Spleen (tissue), 11 donors: Measurements from ENCODE around the gene HMCN1. TPM values are rescaled to one million over a fixed set of nuclear protein-coding genes. Genes with fewer than 3 reads are reported as not detected.

Experiments
- DNase-seq: peaks from one replicate; pipeline ENCODE4 v3.0.0-alpha.2; 2020
- H3K27ac ChIP-seq, 8 donors: fragments of 200-600 bp; sonication (generic) in 7 of 8; 1 replicate in 4 of 8; 2 replicates in 4 of 8; pipeline versions ENCODE4 v1.5.0 to v1.8.0; 2016 to 2021; ENCODE audit warnings: inconsistent platforms in 4 of 8, mild to moderate bottlenecking in 4 of 8, moderate library complexity in 1 of 8
- H3K27me3 ChIP-seq, 7 donors: fragments of 200-600 bp; sonication (generic) in 6 of 7; replicated peaks in 1 of 7; 1 replicate in 4 of 7; 2 replicates in 3 of 7; pipeline versions ENCODE4 v1.5.0 to v1.8.0; 2016 to 2021; ENCODE audit warnings: inconsistent platforms in 3 of 7, mild to moderate bottlenecking in 1 of 7
- H3K36me3 ChIP-seq, 6 donors: fragments of 200-600 bp; sonication (generic) in 5 of 6; 1 replicate in 4 of 6; 2 replicates in 2 of 6; pipeline versions ENCODE4 v1.5.0 to v1.8.0; 2016 to 2021; ENCODE audit warnings: inconsistent platforms in 2 of 6
- H3K4me1 ChIP-seq, 6 donors: fragments of 200-600 bp; sonication (generic) in 5 of 6; 1 replicate in 3 of 6; 2 replicates in 3 of 6; pipeline versions ENCODE4 v1.5.0 to v1.8.0; 2016 to 2021; ENCODE audit warnings: inconsistent platforms in 3 of 6
- H3K4me3 ChIP-seq, 8 donors: fragments of 200-600 bp; sonication (generic) in 7 of 8; 1 replicate in 4 of 8; 2 replicates in 4 of 8; pipeline versions ENCODE4 v1.5.0 to v1.8.0; 2016 to 2021; ENCODE audit warnings: inconsistent platforms in 4 of 8, mild to moderate bottlenecking in 4 of 8, moderate library complexity in 2 of 8
- H3K9me3 ChIP-seq, 8 donors: fragments of 200-600 bp; sonication (generic) in 7 of 8; 1 replicate in 4 of 8; 2 replicates in 4 of 8; pipeline versions ENCODE4 v1.5.0 to v1.8.0; 2016 to 2021; ENCODE audit warnings: inconsistent platforms in 4 of 8
- POLR2A ChIP-seq, 3 donors: fragments of 450-650 bp; IDR thresholded peaks; one replicate each; pipeline ENCODE4 v1.5.1; 2017; ENCODE audit warnings: antibody characterized with exemption in 3 of 3, mild to moderate bottlenecking in 1 of 3
- POLR2AphosphoS5 ChIP-seq, 3 donors: sonication (generic); formaldehyde crosslinking; IDR thresholded peaks; one replicate each; pipeline ENCODE4 v1.5.1; 2017; ENCODE audit warnings: antibody characterized with exemption in 3 of 3
- WGBS, 5 donors: extraction: QIAGEN DNeasy Blood & Tissue Kit in 3 of 5; methylation state at CpG; one replicate each; pipeline versions ENCODE4 v1.1.5 to v1.1.7; 2013 to 2018; 5-methylcytosine and 5-hydroxymethylcytosine counted together
- intact Hi-C: fragments of 100-400 bp; cut with DNase I; formaldehyde crosslinking; loops from one replicate; pipeline ENCODE4 v1.15.0; 2023; ENCODE audit warnings: low total_unique reads
- polyA plus RNA-seq, 3 donors: library from polyadenylated mRNA; stranded (reverse); fragments of 200-250 nt; gene quantifications; one replicate each; pipeline ENCODE4 v1.2.1, GENCODE V29; 2013
- total RNA-seq, 7 donors: library from RNA; depleted of rRNA in 3 of 7; stranded (reverse); fragments of >200 nt in 3 of 7; fragmentation: NEBNext Ultra II Directional in 4 of 7; extraction: Animal tissue kit (Norgen Biotek cat#: 25700) in 4 of 7; gene quantifications; one replicate each; pipeline versions ENCODE4 v1.1.0 to v1.2.1, GENCODE V29; 2016 to 2021
- TF ChIP-seq, protein P1 (sequence below), 11 experiments: fragments of 200-600 bp in 7 of 11; fragments of 450-650 bp in 4 of 11; sonication (generic) in 4 of 11; IDR thresholded peaks in 8 of 11; conservative IDR thresholded peaks in 3 of 11; 1 replicate in 7 of 11; 2 replicates in 4 of 11; pipeline versions ENCODE4 v1.4.0 to v1.8.0; 2016 to 2021; ENCODE audit warnings: antibody characterized with exemption in 11 of 11, inconsistent platforms in 4 of 11, mild to moderate bottlenecking in 1 of 11
- donor health status: healthy with polysubstance abuse.
- donor health status: DM: no; HTN: no; CAD: no; lungs with moderate emphysema.
- donor health status: DM: no; HTN: no; CAD: no.
- donor health status: Bipolar disorder and iron deficiency.
- donor health status: healthy.
- donor health status: DM: no; HTN: no; CAD: no.
- donor health status: DM: yes; HTN: yes; CAD: no.

Gene HMCN1
- total and polyA plus RNA-seq, 10 donors, result 1.2 to 28.8 (median 19.9) TPM

DNA sequence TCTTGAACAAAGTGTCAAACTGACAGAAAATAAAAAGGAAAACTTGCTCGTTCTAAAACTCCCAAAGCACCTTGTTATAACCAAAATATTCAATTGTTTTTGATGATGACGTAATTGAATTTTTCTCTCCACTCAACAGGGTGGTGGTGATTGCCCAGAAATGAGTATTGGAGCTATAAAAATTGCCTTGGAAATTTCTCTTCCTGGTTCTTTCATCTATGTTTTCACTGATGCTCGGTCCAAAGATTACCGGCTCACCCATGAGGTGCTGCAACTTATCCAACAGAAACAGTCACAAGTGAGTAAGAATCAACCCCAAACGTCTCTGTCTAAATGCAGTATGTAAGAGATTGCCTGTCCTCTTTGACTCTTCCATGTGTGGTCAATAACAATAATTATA, 130.1 kb downstream of the HMCN1 start:
- Histone ChIP-seq H3K27ac (no peak overlapping the region), H3K4me1 (no peaks in the 10 kb centered on the region), H3K9me3 (no peaks in the 10 kb centered on the region), H3K36me3 (no peaks in the 10 kb centered on the region), H3K27me3 (no peaks in the 10 kb centered on the region), H3K4me3 (no peak overlapping the region)
- WGBS, 5 donors, result 88 to 95% (median 90%) methylated on average over 5 of the region's 5 CpGs
- no peak for TF ChIP-seq POLR2A (IDR thresholded peaks at IDR 0.05)
- TF ChIP-seq POLR2AphosphoS5 (IDR thresholded peaks at IDR 0.05), result no peak
- TF ChIP-seq, protein P1, sequence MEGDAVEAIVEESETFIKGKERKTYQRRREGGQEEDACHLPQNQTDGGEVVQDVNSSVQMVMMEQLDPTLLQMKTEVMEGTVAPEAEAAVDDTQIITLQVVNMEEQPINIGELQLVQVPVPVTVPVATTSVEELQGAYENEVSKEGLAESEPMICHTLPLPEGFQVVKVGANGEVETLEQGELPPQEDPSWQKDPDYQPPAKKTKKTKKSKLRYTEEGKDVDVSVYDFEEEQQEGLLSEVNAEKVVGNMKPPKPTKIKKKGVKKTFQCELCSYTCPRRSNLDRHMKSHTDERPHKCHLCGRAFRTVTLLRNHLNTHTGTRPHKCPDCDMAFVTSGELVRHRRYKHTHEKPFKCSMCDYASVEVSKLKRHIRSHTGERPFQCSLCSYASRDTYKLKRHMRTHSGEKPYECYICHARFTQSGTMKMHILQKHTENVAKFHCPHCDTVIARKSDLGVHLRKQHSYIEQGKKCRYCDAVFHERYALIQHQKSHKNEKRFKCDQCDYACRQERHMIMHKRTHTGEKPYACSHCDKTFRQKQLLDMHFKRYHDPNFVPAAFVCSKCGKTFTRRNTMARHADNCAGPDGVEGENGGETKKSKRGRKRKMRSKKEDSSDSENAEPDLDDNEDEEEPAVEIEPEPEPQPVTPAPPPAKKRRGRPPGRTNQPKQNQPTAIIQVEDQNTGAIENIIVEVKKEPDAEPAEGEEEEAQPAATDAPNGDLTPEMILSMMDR (IDR thresholded peaks at IDR 0.05 in 8 of 11, conservative IDR thresholded peaks at IDR 0.05 in 3 of 11), result no peak
- DNase-seq, result no peak
- intact Hi-C loops, result no loop called here

DNA sequence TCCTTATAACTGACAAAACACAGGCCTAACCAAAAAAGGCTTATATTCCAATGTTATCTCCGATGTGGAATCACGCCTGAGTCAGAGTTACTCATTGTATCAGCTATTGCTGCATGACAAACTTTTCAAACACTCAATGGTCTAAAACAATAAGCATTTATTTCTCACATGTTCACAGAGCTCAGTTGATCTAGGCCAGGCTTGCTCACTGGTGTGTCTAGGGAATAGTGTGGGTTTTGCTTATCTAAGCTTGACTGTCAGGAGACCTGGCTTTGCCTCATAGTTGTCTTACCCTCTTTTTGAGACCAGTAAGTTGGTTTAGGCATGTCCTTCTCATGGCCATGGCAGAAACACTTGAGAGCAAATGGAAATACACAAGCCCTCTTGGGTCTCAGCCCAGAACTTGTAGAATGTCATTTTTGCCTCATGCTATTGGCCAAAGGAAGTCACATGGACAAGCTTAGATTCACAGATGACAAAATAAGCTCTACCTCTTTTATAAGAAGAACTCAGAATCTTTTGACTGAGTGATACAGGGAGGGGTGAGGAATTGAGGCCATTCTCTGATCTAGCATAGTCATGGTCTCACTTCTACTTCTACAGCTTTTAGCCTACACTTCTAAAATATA, 130.8 kb downstream of the HMCN1 start:
- Histone ChIP-seq H3K27me3 (no peaks in the 10 kb centered on the region), H3K4me3 (no peak overlapping the region), H3K9me3 (no peaks in the 10 kb centered on the region), H3K36me3 (no peaks in the 10 kb centered on the region), H3K27ac (no peak overlapping the region), H3K4me1 (no peaks in the 10 kb centered on the region)
- intact Hi-C loops, result no loop called here
- WGBS, 5 donors, result 86 to 98% (median 94%) methylated on average over 2 of the region's 2 CpGs
- DNase-seq, result no peak
- no peak for TF ChIP-seq POLR2AphosphoS5 (IDR thresholded peaks at IDR 0.05)
- TF ChIP-seq, protein P1 (IDR thresholded peaks at IDR 0.05 in 8 of 11, conservative IDR thresholded peaks at IDR 0.05 in 3 of 11), result no peak
- no peak for TF ChIP-seq POLR2A (IDR thresholded peaks at IDR 0.05)

- H3K36me3 ChIP-seq, result no peaks in the 10 kb centered on the region
- no peaks in the 10 kb centered on the region for H3K27me3 ChIP-seq
- no peaks in the 10 kb centered on the region for H3K9me3 ChIP-seq
- H3K27ac ChIP-seq, result no peak overlapping the region
- no peak for DNase-seq
- no peaks in the 10 kb centered on the region for H3K4me1 ChIP-seq
- intact Hi-C loops, result no loop called here
- TF ChIP-seq POLR2A (IDR thresholded peaks at IDR 0.05) (no peak), POLR2AphosphoS5 (IDR thresholded peaks at IDR 0.05) (no peak)
- TF ChIP-seq, protein P1 (IDR thresholded peaks at IDR 0.05 in 8 of 11, conservative IDR thresholded peaks at IDR 0.05 in 3 of 11), result no peak
- no peak overlapping the region for H3K4me3 ChIP-seq
- 84 to 97% (median 92%) methylated on average over 2 of the region's 2 CpGs for WGBS, 5 donors
These were observed 135.4 kb downstream of the HMCN1 start for GRCh38 chr1:185869590-185869989.

DNA sequence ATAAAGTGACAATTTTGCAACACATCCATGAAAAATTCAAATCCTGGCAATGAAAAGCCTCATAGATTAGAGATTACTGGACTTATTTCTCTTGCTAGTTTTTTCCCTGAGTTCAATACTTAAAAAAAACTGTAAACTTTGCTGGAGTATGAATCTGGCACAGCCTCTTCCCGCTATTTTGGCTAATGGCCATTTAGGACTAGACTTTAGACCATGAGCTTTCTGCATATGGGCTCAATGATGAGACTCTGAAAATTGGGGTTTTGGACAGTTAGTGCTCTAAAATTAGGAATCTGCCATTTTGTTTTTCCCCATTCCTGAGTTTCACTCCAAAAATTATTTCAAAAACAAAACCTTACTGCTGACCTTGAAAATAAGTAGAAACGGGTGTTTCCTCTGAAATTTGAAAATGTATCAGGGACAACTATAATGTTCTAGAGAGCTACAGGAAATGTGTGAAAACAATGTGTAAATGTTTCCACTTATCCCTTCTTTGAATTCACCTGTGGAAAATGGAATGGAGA, 137.5 kb downstream of the HMCN1 start:
- TF ChIP-seq POLR2AphosphoS5 (IDR thresholded peaks at IDR 0.05), result no peak
- TF ChIP-seq, protein P1 (IDR thresholded peaks at IDR 0.05 in 8 of 11, conservative IDR thresholded peaks at IDR 0.05 in 3 of 11), result no peak
- TF ChIP-seq POLR2A (IDR thresholded peaks at IDR 0.05), result no peak

More for the DNA sequence above, 137.5 kb downstream of the HMCN1 start:
- Histone ChIP-seq H3K9me3 (no peaks in the 10 kb centered on the region), H3K27ac (no peak overlapping the region), H3K4me1 (no peaks in the 10 kb centered on the region), H3K36me3 (no peaks in the 10 kb centered on the region), H3K4me3 (no peak overlapping the region), H3K27me3 (no peaks in the 10 kb centered on the region)
- no peak for DNase-seq
- WGBS, 5 donors, result 74 to 86% (median 80%) methylated on average over 2 of the region's 2 CpGs
- intact Hi-C loops, result no loop called here
